GM21825 (cell line): Measurements from ENCODE around the gene PLEKHA8.
A peak's percentile ranks its signal among the peaks of the same experiment; 100 is the strongest.

Experiments
- ATAC-seq: cut with Tn5 transposase; IDR thresholded peaks from one replicate; pipeline ENCODE4 v1.9.1; 2021; ENCODE audit warnings: mild to moderate bottlenecking, moderate library complexity; ENCODE audit not compliant: unreplicated experiment

PLEKHA8 gene

DNA sequence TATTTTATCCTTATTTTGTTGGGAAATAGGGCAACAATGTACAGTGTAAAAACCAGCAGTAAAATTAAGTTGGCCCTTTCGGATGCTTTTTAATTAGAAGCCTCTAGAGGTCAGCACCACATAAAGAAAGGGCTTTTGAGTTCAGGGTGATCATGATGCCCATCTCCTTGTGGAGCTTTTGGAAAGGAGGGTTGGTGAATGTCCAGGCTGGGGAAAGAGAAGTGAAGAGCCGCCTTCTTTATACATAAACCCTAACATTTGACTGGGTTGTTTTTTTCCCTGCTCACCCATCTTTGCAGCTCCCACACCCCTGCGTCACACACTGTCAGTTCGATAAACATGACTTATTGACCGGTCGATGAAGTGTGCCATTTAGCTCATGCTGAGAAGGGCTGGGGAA lies 136.4 kb downstream of the PLEKHA8 start:
- ATAC-seq = no peak

DNA sequence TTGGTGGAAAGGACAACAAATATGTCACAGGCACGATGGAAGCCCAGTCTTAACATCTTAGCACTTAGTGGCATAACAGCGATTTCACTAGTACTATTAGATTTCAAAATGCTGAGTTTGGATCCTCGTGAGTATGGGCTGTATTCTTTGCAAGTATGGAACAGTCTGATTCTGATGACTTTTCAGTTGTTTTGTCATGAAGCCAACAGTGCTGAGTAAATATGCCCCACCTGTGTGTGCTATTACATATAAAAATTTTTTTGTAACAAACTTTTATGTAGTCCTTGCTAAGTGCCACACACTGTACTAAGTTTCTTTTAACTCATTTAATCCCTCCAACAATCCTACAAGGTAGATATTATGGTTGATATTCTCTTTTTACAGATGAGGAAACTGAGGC lies 137.4 kb downstream of the PLEKHA8 start:
- no peak for ATAC-seq

DNA sequence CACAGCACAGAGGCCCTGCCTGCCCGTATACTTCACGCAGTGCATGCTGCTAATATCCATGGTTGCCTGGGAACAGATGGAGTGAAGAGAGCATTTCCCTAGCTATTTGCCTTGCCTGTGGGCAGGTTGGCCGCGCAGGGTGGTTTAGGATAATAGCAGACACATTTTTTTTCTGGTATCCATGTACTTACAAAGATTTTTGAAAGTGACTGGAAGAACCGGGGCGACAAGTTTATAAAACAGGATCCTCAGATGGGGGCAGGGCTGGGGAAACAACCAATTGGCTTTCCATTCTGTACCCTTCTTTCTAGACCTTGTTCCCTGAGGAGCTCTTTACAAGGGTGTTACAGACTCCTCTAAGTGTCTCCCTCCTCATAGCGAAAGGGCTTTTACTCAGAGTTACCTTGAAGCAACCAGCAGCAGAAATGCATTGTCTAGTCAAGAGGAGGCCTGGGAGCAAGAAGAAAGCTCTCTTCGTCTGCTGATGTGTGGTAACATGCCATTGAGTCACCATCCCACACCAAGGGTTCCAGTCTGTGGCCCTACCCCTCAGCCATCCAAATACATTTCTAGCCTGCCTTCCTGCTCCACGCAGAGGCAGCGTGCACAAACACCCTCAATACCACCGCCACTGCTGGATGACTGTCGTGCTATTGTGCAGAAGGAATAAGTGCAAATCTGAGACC lies 138.1 kb downstream of the PLEKHA8 start:
- ATAC-seq = no peak

DNA sequence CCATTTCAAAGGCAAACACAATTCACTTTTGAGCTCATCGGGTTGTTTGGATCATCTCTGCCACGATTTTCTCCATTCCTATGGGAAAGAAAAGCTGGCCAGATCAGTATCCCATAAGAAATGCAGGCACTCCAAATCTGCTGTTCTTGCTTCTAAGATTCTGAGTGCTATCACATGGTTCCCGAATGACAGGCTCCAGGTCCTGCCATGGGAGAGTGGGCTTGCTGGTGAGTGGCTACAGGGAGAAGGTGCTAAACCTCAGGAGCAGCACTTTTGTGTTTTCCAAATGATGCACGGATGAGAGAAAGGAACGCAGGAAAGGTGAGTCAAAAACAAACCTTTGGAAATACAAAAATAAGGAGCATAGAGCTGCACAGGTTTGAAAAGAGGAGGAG lies 138.6 kb downstream of the PLEKHA8 start:
- ATAC-seq = no peak

DNA sequence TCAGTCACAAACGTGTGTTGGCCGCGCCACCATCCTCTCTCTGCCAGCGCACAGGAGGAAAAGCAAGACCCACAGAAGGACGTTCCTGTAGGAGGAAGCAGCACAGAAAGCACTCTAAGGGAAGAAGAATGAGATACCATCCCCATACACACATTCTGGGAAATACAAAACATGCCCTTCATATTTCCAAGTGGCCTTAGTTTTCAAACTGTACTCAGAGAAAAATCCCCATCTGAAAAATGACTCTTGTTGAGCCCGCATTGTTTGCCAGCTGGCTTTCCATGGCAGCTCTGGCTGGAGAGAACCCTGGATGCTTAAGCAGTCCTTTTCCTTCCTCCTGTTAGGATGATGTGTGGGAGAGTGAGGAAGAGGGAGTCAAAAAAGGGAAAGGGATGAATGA lies 139.7 kb downstream of the PLEKHA8 start:
- ATAC-seq = no peak

DNA sequence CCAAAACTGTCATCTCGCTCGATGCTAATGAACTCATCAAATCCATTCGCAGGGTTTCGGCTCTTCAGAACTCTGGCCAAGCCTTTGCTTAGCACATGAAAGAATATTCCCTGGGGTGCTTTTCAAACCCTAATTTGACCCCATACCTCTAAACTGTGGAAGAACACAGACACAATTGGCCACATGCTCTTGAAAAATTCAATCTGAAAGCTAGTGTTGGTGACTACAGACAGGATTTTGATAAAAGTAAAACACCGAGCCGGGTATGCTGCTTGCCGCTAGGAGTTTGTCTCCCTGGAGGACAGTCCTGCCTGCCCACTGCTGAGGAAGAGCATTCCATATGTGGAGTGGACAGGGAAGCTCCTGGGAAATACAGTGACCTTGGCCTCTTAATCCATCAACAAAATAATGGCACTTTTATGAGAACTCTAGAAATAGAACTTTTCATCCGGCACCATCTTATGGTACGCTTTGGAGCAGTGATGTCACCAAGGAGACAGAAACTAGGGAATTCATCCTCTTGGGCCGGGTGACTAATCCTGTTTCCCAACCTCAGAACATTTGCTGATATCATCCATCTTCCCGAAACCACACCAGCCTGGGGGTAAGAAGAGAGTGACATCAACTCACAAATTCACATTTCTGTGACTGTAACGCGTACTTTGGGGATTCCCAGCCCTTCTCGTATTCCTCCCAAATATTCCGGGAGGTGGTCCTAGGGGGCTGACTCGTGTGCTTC lies 140.8 kb downstream of the PLEKHA8 start:
- no peak for ATAC-seq

DNA sequence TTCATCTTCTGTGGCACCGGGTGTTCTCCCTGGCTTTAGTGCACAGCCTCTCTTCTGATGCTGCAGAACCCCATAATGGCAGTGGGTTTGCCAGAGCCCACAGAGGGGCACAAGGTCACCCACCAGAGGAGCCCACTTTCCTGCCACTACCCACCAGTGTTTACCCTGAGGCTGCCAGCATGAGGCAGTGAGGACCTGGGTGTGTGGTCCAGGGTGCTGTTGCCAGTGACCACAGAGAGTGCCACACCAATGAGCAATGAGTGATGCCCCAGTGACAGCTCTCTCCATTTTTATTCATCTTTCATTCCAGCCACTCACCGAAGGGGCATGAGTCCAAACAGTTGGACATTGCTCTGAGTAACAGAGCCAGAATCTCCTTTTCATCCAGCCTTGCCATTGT lies 141.4 kb downstream of the PLEKHA8 start:
- no peak for ATAC-seq

DNA sequence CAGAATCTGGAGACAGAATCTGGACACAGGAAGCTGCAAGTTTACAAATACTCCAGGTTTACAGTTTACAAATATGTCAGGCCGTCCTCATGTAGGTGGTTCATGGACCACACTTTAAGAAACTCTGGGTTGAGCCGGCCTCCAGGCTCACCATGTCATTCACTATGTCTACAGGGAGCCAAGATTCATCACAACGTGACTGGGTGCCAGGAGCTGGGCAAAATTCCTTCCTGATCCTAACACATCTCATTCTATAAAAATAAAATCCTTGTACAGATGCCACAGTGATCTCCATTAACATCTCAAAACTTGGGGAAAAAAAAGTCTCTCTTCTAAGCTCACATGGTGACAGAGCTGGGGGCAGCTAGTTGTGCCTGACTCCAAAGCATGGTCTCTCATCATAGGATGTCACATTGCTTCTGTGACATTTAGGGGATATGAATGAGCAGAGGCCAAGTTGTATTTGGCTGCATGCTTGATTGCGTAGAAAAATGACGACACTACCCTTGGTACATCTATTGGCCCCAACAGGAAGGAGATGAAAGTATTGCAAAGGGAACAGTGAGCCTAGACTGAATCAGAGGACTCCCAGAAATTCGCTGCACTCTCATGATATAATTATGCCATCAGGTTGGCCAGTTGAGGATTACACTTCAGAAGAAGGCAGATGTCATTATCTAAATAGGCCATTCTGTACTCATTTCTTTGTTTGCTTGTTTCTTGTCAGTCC lies 142.4 kb downstream of the PLEKHA8 start:
- no peak for ATAC-seq

DNA sequence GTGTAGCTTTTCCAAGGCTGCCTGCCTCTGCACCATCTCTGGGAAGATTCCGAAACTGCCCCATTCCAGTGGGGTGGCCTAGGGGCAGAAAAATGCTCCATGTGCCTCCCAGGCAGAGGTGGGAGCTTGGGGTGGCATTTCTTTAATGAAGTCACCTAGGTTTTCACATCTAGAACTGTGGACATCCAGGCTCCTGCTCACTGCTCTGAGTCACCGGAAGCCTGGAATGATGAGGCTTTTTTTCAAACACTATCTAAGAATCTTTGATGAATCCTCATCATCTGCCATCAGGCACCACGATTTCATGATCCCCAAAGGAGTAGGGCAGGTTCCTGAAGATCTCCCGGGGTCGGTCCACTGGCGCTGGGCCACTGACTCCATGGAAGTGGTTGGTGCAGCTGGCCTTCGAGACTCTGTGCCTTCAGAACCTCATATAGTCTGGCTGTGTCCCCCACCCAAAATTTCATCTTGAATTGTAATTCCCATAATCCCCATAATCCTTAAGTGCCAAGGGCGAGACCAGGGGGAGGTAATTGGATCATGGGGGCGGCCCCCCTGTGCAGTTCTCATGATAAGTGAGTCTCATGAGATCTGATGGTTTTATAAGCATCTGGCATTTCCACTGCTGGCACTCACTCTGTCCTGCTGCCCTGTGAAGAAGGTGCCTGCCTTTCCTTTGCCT lies 143.7 kb downstream of the PLEKHA8 start:
- no peak for ATAC-seq

DNA sequence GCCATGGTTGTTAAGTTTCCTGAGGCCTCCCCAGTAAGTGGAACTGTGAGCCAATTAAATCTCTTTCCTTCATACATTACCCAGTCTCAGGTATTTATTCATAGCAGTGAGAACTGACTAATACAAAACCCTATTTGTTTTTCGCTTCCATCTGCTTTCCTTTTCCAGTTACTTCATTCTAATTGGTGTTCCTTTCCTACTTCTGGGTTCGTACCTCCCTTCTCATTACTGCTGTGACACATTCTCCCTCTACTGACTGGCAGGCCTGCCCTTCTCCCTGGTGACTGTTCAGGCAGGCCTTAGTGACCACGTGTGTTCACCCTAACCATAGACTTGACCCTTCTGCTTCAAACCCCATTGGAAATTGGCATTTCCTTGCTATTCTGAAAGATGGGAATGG lies 144.2 kb downstream of the PLEKHA8 start:
- ATAC-seq = no peak

DNA sequence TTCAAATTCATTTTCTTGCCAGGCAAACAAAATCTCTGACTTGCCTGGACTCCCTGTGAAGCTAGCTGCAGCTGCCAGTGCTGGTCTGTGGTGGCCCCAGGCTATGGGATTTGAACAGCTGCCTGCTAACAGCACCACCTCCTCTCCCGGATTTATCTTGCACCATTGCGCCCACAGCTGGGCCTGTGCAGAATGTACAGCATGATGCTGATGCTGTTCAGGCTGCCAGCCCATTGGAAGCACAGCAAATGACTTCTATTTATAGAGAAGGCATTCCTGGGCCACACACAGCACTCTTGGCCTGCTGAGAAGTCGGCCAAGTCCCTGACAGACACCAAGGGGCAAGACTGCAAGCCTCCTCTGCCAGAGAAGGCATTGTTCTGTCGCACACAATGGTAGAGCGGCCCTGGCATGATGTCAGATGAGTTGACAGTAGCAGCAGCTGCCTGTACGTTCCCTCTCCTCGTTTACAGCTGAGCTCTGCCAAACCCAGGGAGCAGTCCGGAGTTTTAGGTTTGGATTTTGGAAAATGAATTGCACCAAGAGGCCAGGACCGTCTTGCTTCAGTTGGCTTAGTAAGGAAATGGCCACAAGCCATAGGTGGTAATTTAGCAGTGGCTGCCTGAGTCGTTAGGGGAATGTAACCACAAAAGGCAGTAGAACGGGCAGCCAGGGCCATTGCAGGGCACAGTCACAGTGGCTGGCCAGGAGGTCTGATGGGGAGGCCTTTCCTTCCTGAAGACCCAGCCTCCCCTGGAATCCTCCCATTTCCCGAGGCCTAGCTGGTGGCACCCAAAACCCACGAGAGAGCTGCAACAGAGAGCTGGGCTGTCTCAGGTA lies 145.1 kb downstream of the PLEKHA8 start:
- ATAC-seq = no peak

DNA sequence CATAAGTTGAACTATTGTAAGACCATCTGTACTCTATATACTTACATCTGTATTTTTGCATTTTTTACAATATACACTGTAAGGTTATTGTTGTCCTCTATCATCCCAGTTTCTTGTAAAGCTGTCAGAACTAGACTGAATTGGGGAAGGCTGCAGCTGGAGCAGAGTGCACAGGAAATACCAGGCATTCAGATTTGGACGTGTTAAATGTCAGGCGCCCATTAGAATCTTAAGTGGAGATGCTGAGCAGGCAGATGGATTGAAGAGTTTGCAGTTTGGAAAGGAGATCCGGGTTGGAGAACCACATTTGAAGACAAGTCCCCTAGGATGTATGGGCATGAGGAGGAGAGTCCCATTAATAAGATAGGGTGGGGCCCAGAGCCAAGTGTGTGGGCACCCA lies 147.0 kb downstream of the PLEKHA8 start:
- ATAC-seq = no peak

DNA sequence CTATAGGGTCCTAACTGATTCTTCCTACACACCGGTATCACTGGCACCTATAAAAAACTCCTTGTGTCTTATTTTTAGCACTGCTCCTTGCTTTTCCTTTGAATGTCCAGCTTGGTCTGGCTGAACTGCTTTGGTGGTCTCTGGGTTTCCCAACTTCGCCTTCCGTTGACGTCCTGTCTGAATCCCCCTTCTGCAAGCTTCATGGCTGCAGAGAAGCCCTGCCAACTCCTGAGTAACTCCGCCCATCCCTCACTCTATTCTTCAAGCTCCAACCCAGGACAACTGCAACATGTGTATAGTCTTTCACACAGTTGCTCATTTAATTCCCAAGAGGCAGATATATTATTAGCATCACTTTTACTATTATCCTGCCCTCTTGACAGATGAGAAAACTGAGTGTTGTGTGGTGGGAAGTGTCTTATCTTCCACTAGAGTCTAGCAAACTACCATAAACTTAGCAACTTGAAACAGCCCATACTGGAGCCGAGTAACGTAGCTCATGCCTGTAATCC lies 147.5 kb downstream of the PLEKHA8 start:
- ATAC-seq = no peak

DNA sequence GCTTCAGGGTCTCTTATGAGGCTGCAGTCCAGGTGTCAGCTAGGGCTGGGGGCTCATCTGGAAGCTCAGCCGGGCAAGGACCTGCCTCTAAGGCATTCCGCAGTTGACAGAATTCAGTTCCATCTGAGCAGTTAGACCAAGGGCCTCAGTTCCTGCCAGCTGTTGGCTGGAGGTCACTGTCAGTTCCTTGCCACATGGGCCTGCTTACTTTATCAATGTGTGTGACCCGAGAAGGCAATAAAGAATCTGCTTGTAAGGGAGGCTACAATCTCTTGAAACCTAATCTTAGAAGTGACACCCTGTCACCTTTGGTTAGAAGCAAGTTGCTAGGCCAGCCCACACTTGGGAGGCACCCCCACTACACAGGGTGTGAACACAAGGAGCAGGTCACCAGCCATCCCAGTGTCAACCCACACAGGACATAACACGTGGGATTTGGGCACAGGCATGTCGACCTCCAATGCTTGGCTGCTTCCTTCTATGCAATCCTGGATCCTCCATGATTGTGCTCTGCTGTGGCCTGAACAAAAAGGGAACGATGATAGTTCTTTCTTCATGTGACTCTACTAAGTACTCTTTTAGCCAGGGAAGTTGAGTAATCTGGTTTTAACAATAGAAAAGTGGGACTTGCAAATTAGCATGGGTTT lies 148.4 kb downstream of the PLEKHA8 start:
- ATAC-seq = no peak

DNA sequence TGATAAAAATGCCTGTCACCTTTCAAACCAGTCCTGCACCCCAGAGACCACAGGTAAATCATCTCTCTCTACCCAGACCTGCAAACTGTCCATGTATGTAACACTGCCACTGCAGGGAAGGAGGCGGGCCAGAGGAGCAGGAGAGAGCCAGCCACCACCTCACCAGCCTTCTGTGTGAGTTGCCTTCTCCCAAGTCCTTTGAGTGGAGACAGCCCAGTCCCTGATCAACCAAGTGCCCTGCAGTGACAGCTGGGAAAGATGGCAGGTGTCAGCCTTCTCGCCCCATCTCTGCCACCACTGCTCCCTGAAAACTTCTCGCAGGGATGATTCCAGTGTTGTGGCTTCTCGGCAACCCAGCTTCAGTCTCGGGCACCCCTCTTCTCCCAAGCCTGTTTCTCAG lies 149.0 kb downstream of the PLEKHA8 start:
- no peak for ATAC-seq

DNA sequence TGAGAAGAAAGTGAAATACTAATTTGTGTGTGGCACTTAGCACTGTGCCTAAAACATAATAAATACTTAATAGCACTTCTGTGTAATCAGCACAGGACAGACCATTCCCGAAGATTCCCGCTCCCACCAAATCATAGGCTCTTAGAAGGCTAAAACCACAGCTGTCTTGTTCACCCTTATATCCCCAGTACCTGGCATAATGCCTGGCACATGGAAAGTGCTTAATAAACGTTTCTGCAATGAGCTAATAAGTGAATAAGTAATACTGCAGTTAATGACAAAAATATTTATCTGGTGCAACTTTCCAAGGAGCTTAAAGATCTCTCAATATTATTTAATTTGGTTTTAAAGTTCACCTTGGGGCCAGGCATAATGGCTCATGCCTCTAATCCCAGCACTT lies 149.8 kb downstream of the PLEKHA8 start:
- ATAC-seq = no peak

DNA sequence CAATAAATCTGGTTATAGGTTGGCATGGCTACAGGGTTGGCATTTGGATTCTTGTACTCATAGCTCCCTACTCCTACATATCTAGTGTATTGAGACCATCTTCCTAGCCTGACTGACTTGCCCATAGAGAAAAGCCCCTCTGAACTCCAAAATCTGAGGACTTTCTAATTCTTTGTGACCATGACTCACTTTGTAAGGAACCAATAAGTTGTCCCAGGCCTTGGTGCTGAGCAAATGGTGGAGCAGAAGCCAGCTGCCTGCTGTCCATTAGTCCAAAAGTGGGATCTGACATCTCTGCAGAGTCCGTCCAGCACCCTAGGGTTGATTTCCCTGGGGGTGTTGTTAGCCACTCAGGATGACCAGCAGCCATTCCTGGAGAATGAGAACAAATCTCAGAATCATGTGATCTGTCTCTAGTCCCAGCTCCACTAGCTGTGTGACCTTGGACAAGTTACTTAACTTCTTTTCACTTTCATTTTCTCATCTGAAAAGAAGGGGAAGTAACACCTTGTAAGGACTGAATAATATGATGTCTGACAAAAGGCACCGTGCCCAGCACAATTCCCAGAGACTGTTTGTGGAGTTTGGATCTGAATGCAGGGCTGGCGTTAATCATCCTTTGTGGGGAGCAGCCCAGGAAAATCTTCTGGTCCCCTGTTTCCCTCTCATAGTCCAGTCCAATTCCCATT lies 150.7 kb downstream of the PLEKHA8 start:
- peak; percentile 95 for ATAC-seq
